HG03097 (cell line): ENCODE data around the gene PCDHGB2.

Source experiments
- ATAC-seq: cut with Tn5 transposase; IDR thresholded peaks from one replicate; pipeline ENCODE4 v1.9.1; 2021; ENCODE audit not compliant: unreplicated experiment, low FRiP score

The PCDHGB2 gene

DNA sequence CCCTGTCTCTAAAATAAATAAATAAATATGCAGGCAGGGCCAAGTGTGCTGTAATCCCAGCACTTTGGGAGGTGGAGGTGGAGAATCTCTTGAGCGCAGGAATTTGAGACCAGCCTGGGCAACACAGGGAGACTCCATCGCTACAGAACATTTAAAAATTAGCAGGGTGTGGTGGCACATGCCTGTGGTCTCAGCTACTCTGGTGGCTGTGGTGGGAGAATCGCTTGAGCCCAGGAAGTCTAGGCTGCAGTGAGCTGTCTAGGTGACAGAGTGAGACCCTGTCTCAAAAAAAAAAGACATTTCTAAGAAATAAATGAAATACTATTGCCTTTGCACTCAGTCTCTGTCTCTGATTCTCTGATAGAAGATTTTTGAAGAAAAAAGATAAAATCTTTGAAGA is 51.8 kb downstream of the PCDHGB2 start:
- no peak for ATAC-seq
